HG03565 (cell line): Measurements from ENCODE around the gene DEFB125.

Experiments
- ATAC-seq: cut with Tn5 transposase; IDR thresholded peaks from one replicate; pipeline ENCODE4 v1.9.1; 2021; ENCODE audit warnings: mild to moderate bottlenecking, moderate library complexity; ENCODE audit not compliant: unreplicated experiment

The DEFB125 gene

GRCh38 chr20:145877-146276 lies 58.4 kb downstream of the DEFB125 start:
- ATAC-seq = no peak
